Measurements from ENCODE around the gene SRA1. TPM values are rescaled to one million over a fixed set of nuclear protein-coding genes. Genes with fewer than 3 reads are reported as not detected.

Gene SRA1
- total and polyA plus RNA-seq, 5 donors: 25.9 to 32.7 (median 29.0) TPM

DNA sequence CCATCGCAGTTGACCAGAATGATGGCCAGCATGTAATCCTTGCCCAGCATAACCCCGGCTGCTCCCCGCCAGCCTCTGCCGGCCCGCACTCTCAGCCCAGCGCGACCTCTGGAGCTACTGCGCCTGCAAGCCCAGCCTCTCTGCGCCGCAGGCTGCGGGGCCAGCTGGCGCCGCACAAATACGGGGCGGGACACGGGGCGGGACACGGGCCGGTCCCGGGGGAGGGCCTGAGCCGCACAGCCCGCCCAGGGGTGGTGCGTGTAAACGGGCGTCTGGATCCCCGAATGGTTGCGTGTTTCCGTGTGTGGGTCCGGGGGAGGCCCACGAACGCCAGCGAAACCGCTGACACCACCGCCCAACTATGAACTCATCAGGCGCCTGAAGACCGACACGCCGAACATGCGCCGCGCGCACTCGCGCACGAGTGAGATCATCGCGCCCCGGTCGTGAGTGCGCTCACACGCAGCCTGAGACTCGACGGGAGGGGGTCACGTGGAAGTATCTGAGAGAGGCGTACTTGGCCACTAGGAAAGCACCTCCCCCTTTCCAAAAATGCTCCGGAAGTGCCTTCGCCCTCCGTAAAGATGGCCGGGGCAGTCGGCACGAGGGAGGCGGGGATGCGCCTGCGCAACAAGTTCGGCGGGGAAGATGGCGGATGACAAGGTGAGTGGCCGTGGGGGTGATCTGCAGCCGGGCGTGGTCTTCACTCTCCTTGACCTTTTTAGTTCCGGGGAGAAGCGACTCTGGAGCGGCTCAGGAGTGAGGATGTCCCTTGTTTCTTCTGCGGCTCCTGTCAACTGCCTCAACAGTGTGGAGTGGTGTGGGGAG lies 7.1 kb upstream of the SRA1 start, which contains the start of the genes APBB3 and SLC35A4:
Gene APBB3, minus strand, starts transcription at position 403 of the 828 bp plus-strand sequence. Its CDS starts 353 bp downstream, at position 50.
Gene SLC35A4, plus strand, starts transcription at position 633 of the 828 bp plus-strand sequence. CDS start 2,342 bp downstream, outside the sequence.
- Histone ChIP-seq H3K27ac (ENCODE audit: low read length) (peak within 1 kb of the TSS; percentile 84), H3K27me3 (ENCODE audit: control insufficient read depth, insufficient read depth) (no peaks in the 10 kb centered on the region), H3K9me3 (ENCODE audit: control insufficient read depth, low read length) (no peaks in the 10 kb centered on the region), H3K4me1 (ENCODE audit: control insufficient read depth, insufficient read depth, low read length) (peaks cover 14% of the 10 kb centered on the region), H3K4me3 (ENCODE audit: low read length) (peak within 1 kb of the TSS; percentile 58)
- DNase-seq: peak; percentile 98
- under 1% methylated on average over 74 of the region's 74 CpGs for WGBS
- ATAC-seq: peak; percentile 94 to 96
- intact Hi-C loops (cut with DNase I): loop anchor here in 3 of 4 donors (5.0 to 10.0 kb wide), 2 partner anchors 68 to 70 kb away; partner anchors contain the start of genes CD14 (in 3 of the 3) and TMCO6 (in 1 of the 3)

DNA sequence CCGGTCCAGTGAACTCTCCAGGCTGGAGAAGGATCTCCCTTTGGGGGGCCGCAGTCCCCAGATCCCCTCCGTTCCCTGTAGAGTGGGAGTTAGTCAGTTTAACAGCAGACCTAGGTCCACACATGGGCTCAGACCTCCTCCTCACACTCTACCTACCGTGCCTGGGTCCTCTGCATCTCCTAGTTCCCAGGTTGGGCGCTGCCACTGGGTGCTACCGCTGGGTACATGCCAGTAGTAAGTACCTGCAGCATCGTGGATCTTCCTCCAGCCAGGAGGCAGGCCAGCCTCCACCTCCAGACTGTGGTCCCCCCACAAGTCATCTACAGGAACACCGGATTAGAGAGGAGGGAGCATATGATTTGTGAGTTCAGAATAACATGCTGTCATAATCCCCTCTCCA lies 6.3 kb upstream of the SRA1 start:
- intact Hi-C loops (cut with DNase I): loop anchor here in 1 of 4 donors (10.0 kb wide), 1 partner anchor 71 kb away; the partner anchor contains the start of genes CD14 and TMCO6
- ATAC-seq: no peak

DNA sequence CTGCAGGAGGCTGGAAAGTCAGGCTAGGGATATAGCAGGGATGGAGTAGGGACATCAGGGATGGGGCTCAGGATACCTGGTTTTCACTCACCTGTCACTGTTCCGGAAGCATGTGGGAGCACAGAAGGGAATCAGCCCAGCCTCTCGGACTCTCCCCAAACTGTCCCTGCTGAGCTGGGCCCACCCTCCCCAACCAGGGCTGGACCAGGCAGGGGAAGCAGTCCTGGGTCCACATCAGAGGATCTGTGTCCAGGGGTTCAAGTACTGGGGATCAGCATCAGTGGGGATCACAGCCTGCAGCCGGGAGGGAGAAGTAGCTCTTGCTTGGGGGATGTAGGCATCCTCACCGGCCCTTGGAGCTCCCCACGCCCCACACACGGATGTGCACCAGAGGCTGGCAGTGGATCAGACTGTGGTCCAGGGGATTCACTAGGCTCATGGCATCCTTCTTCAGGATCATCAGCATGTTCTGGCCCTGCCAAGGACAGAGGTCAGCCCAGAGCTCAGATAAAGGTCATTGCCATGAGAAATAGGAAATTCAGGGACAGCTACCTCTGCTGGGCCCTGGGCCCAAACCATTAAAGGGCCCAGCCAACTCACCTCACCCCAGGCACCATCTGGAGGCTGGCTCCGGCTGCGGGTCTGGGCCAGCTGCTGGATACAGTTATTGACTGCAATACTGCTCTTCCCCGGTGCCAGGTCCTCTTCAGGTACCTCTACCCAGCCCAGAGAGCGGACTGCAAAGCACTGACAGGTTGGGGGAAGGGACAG lies 4.7 kb upstream of the SRA1 start:
- Histone ChIP-seq H3K4me1 (ENCODE audit: control insufficient read depth, insufficient read depth, low read length) (peaks cover 8% of the 10 kb centered on the region), H3K9me3 (ENCODE audit: control insufficient read depth, low read length) (no peaks in the 10 kb centered on the region), H3K27me3 (ENCODE audit: control insufficient read depth, insufficient read depth) (no peaks in the 10 kb centered on the region), H3K4me3 (ENCODE audit: low read length) (no peak overlapping the region), H3K27ac (ENCODE audit: low read length) (no peak overlapping the region)
- no peak for ATAC-seq
- DNase-seq: no peak
- WGBS: 90% methylated on average over 10 of the region's 10 CpGs
- intact Hi-C loops (cut with DNase I): loop anchor here in 1 of 4 donors (10.0 kb wide), 1 partner anchor 73 kb away; the partner anchor contains the start of genes CD14 and TMCO6

More for the DNA sequence above, 6.3 kb upstream of the SRA1 start:
- peak in 2 of 3 donors; percentile 55 to 66 for DNase-seq
- Histone ChIP-seq H3K4me1 (ENCODE audit: control insufficient read depth, insufficient read depth, low read length) (peaks cover 11% of the 10 kb centered on the region), H3K9me3 (ENCODE audit: control insufficient read depth, low read length) (no peaks in the 10 kb centered on the region), H3K4me3 (ENCODE audit: low read length) (peak overlapping the region; percentile 58), H3K27ac (ENCODE audit: low read length) (peak overlapping the region; percentile 84), H3K27me3 (ENCODE audit: control insufficient read depth, insufficient read depth) (no peaks in the 10 kb centered on the region)
- WGBS: 70% methylated on average over 8 of the region's 8 CpGs

DNA sequence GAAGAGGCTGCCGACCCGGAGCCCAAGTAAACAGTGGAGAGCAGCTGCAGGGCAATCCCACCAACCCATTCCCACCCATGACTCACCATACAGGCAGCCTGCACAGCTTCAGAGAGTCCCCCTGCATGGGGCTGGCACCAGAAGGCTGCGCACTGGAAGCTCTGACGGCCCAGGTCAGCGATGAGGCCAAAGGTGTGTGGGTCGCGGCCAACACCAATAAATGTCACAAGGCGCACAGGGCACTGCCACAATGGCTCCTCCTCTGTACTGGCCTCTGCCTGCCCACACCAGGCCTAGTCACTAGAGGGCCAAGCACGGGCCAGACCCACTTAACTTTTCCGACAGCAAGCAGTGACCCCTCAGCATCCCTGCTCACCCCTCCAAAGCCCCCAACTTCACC lies 3.0 kb upstream of the SRA1 start:
- no peak overlapping the region for H3K27ac ChIP-seq (ENCODE audit: low read length)
- H3K27me3 ChIP-seq (ENCODE audit: control insufficient read depth, insufficient read depth): no peaks in the 10 kb centered on the region
- H3K4me1 ChIP-seq (ENCODE audit: control insufficient read depth, insufficient read depth, low read length): peaks cover 10% of the 10 kb centered on the region
- intact Hi-C loops (cut with DNase I): loop anchor here in 1 of 4 donors (10.0 kb wide), 1 partner anchor 75 kb away; the partner anchor contains the start of genes CD14 and TMCO6
- H3K9me3 ChIP-seq (ENCODE audit: control insufficient read depth, low read length): no peaks in the 10 kb centered on the region
- no peak for DNase-seq
- no peak for ATAC-seq
- 91% methylated on average over 10 of the region's 10 CpGs for WGBS
- no peak overlapping the region for H3K4me3 ChIP-seq (ENCODE audit: low read length)

DNA sequence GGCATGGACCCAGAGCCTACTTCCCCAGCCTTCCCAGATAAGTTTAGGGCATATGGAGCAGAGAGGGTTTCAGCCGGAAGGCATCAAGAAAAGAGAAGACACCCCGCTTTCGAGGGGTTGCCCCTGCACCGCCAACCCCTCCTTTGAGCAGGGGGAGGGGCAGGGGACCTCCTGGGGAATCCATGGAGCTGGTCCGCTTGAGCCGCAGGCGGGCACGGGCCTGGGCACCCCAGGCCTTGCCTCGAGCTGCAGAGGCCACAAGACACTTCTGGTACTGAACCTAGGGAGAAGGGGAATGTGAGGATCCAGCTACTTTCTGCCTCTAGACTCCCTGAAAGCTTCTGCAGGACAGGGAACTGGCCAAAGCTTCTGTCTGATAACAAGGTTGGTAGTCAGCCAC lies 1.3 kb upstream of the SRA1 start:
- DNase-seq (no peak), ATAC-seq (no peak)
- Histone ChIP-seq H3K4me3 (ENCODE audit: low read length) (no peak overlapping the region), H3K27ac (ENCODE audit: low read length) (no peak overlapping the region), H3K4me1 (ENCODE audit: control insufficient read depth, insufficient read depth, low read length) (peaks cover 11% of the 10 kb centered on the region), H3K9me3 (ENCODE audit: control insufficient read depth, low read length) (no peaks in the 10 kb centered on the region), H3K27me3 (ENCODE audit: control insufficient read depth, insufficient read depth) (no peaks in the 10 kb centered on the region)
- intact Hi-C loops (cut with DNase I): loop anchor here in 2 of 4 donors (5.0 kb wide), 2 partner anchors 79 to 84 kb away; partner anchors contain the start of gene TMCO6 (in 1 of the 2)
- 92% methylated on average over 9 of the region's 9 CpGs for WGBS

DNA sequence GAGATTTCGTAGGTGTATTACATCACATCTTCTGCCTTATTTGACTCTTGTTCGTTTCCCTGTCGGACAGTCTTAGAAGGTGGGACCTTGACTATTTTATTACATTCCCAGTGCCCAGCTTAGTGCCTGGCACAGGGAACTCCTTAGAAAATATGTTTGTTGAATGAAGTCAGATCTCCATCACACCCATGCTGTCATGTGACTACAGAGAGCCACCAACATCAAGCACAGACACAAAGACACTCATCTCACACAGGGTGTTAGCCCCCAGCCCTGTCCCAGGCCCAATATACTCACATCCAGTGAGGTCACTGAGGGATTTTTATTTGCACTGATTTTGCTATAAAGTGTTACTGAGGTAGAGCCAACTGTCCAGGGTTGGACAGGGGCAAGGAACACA lies 692 bp upstream of the SRA1 start:
- H3K4me3 ChIP-seq (ENCODE audit: low read length): no peak overlapping the region

DNA sequence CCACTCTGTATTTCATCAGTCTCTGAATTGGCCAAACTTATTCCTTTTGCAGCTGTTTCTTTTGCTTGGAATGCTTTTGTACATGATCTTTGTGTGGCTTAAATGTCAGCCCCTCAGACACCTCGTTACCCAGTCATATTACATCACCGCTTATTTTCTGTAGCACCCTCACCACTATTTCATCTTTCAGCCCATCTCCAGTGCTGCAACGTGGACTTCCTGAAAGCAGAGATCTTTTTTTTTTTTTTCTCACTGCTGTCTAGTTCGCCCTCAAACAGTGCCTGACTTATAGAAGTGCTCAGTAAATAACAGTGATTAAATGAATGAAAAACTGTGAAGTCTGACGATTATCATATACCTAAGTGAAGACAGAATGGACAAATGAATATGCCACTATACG lies 835 bp downstream of the SRA1 start:
- DNase-seq (no peak), ATAC-seq (no peak)
- intact Hi-C loops (cut with DNase I): loop anchor here in 2 of 4 donors (5.0 kb wide), 2 partner anchors 81 to 86 kb away; partner anchors contain the start of gene TMCO6 (in 1 of the 2)
- peaks cover 8% of the 10 kb centered on the region for H3K4me1 ChIP-seq (ENCODE audit: control insufficient read depth, insufficient read depth, low read length)
- 5% methylated on average over 6 of the region's 6 CpGs for WGBS
- no peak overlapping the region for H3K27ac ChIP-seq (ENCODE audit: low read length)
- H3K4me3 ChIP-seq (ENCODE audit: low read length): peak overlapping the region; percentile 83
- no peaks in the 10 kb centered on the region for H3K27me3 ChIP-seq (ENCODE audit: control insufficient read depth, insufficient read depth)
- no peaks in the 10 kb centered on the region for H3K9me3 ChIP-seq (ENCODE audit: control insufficient read depth, low read length)

More for the DNA sequence above, 692 bp upstream of the SRA1 start:
- H3K4me1 ChIP-seq (ENCODE audit: control insufficient read depth, insufficient read depth, low read length): peaks cover 8% of the 10 kb centered on the region
- no peaks in the 10 kb centered on the region for H3K9me3 ChIP-seq (ENCODE audit: control insufficient read depth, low read length)
- DNase-seq (no peak), ATAC-seq (no peak)
- peak overlapping the region; percentile 67 for H3K27ac ChIP-seq (ENCODE audit: low read length)
- 88% methylated on average over 3 of the region's 3 CpGs for WGBS
- intact Hi-C loops (cut with DNase I): loop anchor here in 2 of 4 donors (5.0 kb wide), 2 partner anchors 79 to 84 kb away; partner anchors contain the start of gene TMCO6 (in 1 of the 2)
- H3K27me3 ChIP-seq (ENCODE audit: control insufficient read depth, insufficient read depth): no peaks in the 10 kb centered on the region

DNA sequence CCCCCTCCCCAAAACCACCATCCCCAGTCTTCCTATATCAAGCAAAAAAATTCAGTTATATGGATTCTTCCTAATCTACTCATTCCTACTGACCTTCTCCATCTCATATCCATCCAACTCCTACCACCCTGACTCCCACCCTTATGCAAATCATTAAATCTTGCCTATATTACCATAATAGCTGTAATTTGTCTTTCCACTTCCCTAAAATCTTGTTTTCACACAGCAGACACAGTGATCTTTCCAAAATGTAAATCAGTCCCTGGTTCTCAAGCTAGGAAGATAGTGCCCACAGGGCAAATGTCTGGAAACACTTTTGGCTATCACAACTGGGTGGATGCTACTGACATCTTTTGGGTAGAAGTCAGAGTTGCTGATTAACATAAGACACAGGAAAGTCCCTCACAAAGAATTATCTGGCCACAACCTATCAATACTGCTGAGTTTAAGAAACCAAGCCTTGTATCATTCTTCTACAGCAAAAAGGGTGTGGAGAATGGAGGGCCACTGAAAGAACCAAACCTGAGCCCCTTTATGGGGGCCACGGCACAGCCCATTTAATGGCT lies 1.4 kb downstream of the SRA1 start:
- 78% methylated on average over 1 of the region's 1 CpG for WGBS
- intact Hi-C loops (cut with DNase I): loop anchor here in 2 of 4 donors (5.0 kb wide), 2 partner anchors 81 to 86 kb away; partner anchors contain the start of gene TMCO6 (in 1 of the 2)
- no peak for ATAC-seq
- no peak for DNase-seq
- H3K27ac ChIP-seq (ENCODE audit: low read length): no peak overlapping the region
- H3K4me3 ChIP-seq (ENCODE audit: low read length): peak overlapping the region; percentile 83
- H3K9me3 ChIP-seq (ENCODE audit: control insufficient read depth, low read length): no peaks in the 10 kb centered on the region
- peaks cover 8% of the 10 kb centered on the region for H3K4me1 ChIP-seq (ENCODE audit: control insufficient read depth, insufficient read depth, low read length)
- no peaks in the 10 kb centered on the region for H3K27me3 ChIP-seq (ENCODE audit: control insufficient read depth, insufficient read depth)

DNA sequence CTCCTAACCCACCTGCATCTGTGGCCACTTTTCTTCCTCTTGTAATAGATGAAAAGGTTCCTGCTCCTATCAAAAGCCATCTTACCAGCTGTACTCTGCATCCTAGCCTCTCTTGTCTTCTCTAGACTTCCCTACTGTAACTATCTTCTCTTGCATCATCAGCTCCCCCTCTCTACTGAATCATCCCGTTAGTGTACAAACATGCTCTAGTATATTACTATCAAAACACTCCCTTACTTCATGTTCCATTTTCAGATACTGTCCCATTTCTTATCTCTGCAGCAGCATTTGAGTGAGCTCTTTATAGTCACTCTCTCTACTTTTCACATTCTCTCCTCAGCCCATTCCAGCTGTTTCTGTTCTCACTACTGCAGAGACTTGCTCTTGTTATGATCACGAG lies 2.8 kb downstream of the SRA1 start:
- no peaks in the 10 kb centered on the region for H3K9me3 ChIP-seq (ENCODE audit: control insufficient read depth, low read length)
- no peak overlapping the region for H3K4me3 ChIP-seq (ENCODE audit: low read length)
- H3K4me1 ChIP-seq (ENCODE audit: control insufficient read depth, insufficient read depth, low read length): peaks cover 9% of the 10 kb centered on the region
- WGBS: 41% methylated on average over 2 of the region's 2 CpGs
- DNase-seq (no peak), ATAC-seq (no peak)
- intact Hi-C loops (cut with DNase I): no loop called here
- H3K27ac ChIP-seq (ENCODE audit: low read length): no peak overlapping the region
- no peaks in the 10 kb centered on the region for H3K27me3 ChIP-seq (ENCODE audit: control insufficient read depth, insufficient read depth)

DNA sequence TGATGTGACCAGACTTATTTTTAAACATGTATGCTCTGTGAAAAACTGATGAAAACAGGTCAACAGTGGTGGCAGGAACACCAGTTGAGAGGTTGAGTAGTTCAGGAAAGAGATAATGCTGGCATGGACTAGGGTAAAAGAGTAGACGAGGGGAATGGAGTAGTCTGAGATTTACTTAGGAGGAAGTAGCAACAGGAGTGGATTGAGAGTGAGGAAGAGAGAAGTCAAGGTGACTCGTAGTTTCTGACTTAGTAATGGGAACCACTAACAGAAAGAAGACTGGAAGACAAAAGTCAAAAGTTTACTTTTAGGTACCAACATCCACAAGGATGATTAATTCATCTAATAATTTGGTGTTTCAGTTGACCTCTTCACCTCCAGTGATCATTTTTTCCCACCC lies 3.6 kb downstream of the SRA1 start:
- no peak overlapping the region for H3K4me3 ChIP-seq (ENCODE audit: low read length)
- H3K27me3 ChIP-seq (ENCODE audit: control insufficient read depth, insufficient read depth): no peaks in the 10 kb centered on the region
- DNase-seq: no peak
- no peak for ATAC-seq
- no peak overlapping the region for H3K27ac ChIP-seq (ENCODE audit: low read length)
- peaks cover 17% of the 10 kb centered on the region for H3K4me1 ChIP-seq (ENCODE audit: control insufficient read depth, insufficient read depth, low read length)
- intact Hi-C loops (cut with DNase I): no loop called here
- H3K9me3 ChIP-seq (ENCODE audit: control insufficient read depth, low read length): no peaks in the 10 kb centered on the region
- WGBS: 63% methylated on average over 2 of the region's 2 CpGs
